Amniotic stem cell (primary cell): ENCODE results near the gene TNS3.
"Not testable (repeated sequence)": the region's sequence is repeated elsewhere in the genome, so short reads cannot be mapped to it uniquely, and the experiment has no call there.

ENCODE experiments used
- DNase-seq: peaks from one replicate; lab custom pipeline; 2025; lab: John Stamatoyannopoulos, UW

Gene TNS3

DNA sequence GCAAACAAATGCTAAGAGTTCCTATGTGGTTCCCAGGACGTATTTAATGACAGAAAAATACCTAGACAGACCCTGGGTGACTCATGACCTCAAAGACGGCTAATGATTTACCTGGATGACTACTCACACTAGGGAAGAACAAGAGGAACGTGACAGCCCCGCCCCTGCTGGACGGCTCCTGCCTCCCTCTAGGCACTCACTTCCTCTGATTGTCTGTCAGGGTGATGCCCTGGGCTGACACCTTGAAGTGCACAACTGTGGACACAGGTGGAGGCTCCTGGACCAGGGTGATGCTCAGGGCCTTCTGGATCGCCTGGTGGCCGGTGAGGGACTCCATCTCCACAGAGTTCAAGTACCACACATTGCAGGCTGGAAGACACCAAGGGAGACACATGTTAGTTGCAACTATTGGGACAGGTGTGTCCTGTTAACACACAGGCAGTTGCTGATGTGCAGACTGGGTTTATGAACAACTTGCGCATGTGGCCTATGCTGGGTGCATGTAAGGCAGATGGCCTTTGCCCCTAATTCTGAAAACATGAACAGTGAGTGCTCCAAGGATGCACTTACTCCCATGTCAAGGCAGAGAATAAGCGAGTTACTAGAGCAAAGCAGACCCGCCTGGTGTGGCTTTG is 298.3 kb downstream of the TNS3 start:
- no peak for DNase-seq

DNA sequence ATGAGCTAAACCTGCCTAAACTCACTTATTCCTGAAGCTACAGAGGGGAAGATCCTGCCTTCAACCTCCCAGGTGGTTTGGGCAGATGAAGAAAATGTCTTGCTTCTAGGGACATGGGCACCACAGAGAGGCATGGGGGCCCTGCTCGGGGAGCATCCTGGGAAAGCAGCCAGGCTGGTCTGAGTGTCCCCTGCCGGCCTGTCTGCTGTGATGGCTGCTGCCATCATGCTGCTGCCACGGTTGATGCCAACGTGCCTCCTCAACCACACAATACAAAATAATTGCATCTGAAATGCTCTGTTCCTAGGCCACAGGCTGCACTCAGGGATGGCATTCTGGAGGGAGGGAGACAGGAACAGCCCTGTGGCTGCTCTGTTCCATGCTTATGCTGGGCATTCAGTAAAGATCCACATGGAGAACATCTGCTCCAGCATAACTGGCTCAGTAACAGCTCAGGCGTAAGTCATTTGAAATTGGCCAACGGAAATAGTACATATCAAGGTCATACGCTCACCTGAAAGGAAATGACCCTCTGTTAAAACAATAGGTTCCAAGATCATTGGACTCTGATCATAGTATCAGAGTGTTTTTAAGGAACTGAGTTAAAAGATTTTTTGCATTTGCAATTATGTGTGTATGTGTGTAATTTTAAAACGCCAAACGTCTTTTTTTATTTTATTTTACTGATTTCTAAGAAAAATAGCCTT is 299.0 kb downstream of the TNS3 start:
- no peak for DNase-seq

DNA sequence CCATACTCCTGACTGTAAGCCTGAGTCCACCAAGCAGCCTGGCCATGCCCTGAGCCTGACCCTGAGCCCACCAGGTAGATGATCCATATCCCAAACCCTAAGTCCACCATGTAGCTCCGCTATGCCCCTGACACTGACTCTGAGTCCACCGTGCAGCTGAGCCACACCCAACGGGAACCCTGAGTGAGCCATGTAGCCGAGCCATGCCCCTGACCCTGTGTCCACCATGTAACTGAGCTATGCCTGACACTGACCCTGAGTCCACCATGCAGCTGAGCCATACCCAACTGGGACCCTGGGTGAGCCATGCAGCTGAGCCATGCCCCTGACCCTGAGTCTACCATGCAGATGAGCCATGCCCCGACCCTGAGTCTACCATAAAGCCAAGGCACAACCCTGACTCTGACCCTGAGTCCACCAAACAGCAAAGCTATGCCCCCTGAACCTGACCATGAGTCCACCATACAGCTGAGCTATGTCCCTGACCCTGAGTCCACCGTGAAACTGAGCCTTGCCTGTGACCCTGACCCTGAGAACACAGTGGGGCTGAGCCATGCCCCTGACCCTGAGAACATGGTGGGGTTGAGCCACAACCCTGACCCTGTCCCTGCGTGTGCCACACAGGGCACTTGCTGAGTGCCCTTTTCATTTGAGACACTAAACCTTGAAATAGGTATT is 299.8 kb downstream of the TNS3 start:
- DNase-seq: no peak

DNA sequence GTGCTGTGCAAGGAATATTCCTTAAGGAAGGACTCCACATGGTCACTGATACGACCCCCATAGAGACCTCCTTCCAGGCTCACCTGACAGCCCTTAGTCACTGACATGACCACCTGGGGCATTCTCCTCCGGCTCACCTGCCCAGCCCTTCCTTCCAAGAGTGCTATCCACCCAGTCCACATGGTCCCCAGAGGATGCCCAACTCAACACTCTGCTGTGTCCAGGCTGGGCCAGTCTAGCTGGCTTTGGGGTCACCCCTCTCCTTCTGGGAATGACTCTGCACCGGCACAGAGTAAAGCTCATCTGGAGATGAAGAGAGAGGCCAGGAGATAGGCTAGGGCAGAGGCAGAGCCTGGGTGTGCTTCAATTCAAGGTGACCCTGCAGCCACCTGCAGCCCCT is 300.8 kb downstream of the TNS3 start:
- no peak for DNase-seq

DNA sequence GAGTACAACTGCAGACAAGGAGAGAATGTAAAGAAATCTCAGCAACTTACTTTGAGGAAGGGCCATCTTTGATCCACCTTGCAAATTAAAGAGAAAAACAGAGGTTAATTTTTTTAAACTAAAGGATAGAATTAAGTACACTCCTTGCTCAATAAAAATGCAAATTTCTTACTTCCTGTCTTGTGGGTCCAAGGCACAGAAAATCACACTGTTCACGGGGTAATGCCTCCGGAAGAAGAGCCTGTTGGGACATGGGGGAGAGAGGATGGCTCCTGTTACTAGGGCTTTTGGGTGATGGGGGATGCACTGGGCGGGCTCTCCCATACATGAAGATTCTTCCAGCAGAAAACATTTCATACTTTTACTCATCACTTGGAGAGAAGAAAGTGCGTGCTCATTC is 301.8 kb downstream of the TNS3 start:
- no peak for DNase-seq

DNA sequence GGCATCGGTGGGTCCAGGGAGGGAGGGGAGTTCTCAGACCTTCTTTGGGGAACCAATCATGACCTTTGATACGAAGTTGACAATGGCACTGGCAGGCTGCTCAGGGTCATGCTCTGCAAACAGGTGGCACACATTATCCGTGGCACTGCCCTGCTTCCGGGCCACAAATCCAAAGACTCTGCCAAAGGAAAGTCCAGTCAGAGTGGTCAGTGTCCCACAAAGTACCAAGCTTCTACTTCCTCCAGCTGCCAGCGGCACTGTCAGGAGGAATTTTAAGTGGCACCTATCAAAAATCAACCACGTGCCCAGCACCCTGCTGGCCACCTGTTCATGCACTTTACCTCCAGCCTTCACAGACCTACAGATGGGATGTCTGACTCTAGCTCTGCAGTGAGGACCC is 303.9 kb downstream of the TNS3 start:
- DNase-seq: no peak

DNA sequence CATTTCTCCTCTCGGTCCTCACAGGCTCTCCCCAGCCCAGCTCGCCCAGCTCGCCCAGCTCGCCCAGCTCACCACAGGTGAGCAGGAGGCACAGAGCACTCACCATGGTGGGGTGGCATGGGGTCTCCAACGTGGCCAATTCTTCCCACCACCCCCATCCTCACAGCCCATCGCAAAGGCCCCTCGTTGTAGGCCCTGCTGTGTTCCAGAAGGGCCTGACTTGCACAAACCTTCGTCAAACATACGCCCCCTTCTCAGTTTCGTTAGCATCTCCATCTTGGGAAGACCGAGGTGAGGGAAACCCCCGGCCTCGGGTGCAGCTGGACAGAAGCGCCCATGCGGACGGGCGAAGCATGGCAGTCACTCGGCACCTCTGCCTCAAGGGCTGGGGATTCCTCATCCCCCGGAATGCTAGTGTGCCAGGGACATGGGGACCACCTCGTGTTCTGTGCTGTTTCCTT is 304.6 kb downstream of the TNS3 start:
- no peak for DNase-seq

DNA sequence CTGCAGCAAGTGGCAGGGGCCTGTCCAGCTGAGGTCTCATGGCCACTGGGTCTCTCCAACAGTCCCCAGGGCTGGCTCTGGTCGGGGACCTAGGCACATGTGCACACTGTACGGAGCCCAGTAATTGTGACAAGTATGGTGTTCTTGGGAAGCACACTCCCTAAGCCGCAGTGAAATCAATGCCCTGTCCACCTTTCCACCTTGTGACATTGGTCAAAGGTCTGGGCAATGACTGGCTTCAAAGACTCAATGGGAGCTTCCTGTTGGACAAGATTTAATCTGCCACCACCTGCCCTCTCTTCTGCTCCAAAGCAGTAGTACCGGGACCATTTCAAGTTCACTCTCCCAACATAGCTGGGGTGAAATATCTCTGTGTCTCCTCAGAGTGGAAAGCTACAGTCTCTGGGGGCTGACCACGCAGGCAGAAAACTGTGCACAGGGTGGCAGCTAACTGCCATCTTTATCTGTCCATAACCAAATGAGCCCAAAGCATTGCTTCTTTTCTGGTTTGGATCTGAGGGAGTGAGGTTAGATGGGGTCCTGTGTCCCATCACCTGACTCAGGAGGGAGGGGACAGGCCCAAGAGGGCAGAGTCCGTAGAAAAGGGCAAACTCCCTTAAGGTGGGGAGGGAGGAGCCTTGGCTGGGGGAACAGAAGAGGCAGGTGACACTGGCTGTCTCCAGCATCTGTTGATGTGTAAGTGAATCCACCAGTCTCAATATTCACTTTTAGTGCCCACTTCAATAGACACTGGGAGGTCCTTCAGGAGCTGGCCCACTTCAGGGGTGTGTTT is 307.7 kb downstream of the TNS3 start:
- DNase-seq: no peak

DNA sequence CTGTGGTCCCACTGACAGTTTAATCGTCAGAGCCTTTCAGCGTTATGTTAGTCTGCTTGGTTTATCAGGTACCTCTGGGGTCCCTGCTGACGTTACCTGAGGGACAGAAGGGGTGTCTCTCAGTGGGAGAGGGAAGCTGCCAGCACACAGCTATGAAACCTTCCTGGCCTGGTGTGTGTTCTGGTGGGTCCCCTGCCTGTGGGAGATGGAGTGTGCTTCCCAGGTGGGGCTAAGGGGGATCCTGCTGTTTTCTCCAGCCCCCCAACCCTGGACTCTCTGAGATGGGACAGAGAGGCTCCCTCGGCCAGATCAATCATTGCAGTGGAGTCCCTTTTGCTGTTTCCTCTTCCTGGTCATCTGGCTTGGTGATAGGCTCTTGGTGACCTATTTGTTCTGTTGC is 308.8 kb downstream of the TNS3 start:
- DNase-seq: no peak

DNA sequence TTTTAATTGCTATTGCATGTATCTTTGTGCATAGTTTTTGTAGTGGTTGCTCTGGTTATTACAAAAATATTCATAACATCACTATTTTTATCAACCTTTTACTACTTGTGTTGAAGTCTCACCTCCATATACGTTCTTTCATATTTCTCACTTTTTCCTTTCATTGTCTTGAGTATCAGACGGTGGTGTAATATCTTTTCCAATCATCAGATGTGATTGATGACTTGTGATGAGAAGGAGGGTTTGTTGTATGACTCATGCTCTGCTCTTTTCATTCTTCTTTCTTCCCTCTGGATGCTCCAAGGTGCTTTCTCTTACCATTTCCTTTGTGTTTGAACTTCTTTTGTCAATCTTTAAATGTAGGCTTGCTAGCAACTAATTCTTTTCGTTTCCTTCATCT is 310.2 kb downstream of the TNS3 start:
- DNase-seq: no peak

DNA sequence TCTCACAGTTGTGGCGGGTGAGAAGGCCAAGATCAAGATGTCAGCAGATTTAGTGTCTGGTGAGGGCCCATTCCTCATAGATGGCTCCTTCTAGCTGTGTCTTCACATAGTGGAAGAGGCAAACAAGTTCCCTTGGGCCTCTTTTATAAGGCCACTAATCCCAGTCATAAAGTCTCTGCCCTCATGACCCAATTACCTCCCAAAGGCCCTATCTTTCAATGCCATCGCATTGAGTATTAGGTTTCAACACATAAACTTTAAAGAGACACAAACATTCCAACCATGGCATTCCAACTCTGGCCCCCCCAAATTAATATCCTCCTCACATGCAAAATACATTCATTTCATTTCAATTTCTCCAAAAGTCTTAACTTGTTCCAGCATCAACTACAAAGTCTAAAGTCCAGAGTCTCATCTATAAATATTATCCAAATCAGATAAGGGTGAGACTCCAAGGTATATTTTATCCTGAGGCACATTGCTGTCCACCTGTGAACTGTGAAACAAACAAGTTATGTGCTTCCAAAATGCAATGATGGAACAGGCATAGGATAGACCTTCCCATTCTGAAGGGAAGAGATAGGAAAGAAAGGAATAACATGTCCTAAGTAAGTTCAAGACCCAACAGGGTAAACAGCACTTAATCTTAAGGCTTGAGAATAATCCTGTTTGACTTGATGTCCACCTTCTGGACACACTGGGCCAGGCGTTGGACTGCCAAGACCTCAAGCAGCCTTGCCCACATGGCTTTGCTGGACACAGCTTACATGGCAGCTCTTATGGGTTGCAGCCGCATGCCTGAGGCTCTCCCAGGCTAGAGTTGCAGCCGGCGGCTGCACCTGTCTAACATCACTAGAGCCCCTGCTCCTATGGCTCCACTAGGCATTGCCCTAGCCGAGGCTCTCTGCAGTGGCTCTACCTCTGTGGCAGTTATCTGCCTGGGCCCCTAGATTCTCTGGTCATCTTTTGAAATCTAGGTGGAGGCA is 312.8 kb downstream of the TNS3 start:
- DNase-seq: no peak

DNA sequence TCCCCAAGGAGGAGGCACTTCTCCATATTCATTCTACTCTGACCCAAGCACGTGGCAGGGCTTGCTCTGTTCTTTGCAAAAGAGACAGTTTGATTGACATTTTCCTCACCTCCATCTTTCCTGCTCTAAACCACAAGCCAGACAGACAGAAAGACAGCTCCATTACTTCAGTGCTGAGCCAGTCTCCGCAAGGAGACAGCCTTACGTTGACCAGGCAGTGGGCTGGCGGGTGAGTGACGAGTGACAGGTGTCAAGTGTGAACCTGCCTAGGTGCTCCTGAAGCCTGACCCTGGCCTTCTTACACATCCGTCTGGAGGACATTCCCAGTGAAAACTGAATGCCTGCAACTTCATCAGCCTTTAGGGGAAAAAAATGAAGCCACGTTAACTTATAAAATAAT is 314.6 kb downstream of the TNS3 start:
- no peak for DNase-seq

DNA sequence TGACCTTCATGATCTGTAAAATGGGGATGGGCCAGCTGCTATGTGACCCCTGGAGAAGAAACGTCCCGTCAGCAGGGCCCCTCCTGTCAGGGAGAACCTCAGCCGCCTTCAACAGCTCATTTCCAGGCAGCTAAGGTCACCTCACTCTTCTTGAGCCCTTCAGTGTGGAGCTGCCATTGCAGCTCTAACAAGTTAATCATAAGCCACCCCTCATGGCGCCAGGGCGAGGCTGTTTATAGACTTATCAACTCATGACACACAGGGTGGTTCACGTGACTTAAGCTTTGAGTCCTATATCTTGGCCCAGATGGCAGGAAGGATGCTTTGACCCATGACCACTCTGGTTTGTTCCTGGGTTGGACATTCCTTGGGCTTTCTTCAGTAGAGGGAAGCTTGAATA is 315.1 kb downstream of the TNS3 start:
- no peak for DNase-seq

DNA sequence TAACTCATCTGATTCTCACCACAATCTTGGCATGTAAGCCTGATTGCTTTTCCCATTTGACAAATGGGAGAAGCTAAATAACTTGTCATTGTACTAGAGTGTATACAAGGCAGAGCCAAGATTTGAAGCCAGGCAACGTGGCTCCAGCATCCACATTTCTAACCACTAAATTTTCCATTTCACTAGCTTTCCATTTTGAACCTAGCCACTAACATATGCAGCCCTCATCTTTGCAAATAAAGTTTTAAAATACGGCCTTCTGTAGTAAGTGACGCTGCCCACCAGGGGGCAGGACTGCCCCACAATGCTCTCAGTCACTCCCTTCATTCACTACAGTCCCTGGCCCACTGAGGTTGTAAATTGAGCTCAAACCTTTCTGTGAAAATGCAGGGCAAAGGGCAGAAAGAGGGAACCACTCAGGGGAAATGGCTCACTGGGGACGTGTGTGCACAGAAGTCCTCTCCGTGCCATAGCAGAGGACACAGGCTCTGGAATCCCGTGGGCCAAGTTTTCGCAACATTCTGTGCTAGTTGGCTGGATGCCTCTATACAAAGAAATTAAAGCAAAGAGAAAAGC is 315.7 kb downstream of the TNS3 start:
- DNase-seq: peak; percentile 4

DNA sequence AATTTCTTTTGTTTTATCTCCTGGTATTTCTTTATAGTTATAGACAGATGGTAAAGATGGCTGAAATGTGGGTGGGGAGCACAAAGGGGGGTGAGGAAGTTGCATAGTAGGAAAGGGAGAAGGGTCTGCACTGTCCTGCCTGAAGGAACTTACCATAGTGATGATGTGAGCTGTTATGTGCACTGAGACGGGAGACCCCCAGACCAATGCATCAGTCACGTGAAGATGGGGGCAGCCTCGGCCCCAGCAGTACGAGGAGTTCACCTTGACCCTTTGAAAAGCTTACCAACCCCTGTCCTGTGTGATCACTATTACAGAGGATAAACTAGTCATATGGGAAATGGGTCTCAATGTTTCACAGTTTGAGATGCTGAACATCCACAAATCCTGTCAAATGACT is 316.3 kb downstream of the TNS3 start:
- DNase-seq: no peak

DNA sequence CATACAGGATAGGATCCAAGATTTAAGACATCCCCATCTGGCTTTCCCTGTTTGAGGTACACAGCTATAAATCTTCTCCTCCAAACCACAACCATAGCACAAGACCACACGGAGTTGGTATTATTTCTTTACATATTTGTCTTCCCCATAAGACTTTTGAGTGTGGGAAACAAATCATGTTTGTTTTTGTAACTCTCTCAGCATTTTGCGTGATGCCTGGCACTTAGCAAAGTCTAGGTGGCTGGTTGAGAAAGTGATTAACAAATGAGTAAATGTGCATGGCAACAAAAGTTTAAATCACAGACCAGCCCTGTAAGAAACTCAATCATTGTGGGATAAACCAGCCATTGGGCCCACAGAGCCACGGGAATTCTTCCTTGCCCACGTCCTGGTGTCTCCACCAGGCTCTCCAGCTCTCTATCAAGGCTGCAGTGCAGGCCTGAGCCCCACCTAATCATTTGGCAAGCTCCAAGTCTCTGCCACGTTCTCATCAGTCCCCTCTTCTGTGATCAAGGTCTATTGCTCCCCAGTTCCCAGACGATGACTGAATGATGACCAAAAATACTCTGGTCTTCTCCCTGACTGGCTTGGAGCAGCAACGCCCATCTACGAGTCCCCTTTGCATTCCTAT is 317.8 kb downstream of the TNS3 start:
- no peak for DNase-seq

DNA sequence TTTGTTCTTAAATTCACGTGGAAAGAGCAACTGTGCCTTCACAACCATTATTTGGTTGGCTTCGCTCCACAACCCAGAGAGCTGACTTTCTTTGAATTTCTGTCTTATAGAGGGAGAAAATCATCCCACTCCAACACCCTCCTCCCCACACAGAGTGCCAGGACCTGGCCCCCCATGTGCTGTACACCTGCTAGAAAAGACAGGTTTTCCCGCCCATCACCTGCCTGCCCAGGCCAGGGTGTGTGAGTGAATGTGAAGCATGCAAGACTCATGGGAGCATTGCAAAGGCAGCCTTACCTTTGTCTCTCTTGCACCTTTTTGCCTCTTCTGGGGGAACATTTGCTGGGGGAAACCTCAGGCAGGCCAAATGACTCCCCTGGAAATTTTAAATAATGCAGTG is 319.0 kb downstream of the TNS3 start:
- DNase-seq: no peak

DNA sequence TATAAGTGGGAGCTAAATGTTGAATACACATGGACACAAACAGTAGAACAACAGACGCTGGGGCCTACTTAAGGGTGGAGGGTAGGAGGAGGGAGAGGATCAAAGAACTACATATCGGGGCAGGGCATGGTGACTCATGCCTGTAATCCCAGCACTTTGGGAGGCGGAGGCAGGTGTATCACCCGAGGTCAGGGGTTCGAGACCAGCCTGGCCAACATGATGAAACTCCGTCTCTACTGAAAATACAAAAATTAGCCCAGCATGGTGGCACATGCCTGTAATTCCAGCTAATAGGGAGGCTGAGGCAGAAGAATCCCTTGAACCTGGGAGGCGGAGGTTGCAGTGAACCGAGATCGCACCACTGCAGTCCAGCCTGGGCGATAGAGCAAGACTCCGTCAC is 319.8 kb downstream of the TNS3 start:
- DNase-seq: not testable (repeated sequence)

DNA sequence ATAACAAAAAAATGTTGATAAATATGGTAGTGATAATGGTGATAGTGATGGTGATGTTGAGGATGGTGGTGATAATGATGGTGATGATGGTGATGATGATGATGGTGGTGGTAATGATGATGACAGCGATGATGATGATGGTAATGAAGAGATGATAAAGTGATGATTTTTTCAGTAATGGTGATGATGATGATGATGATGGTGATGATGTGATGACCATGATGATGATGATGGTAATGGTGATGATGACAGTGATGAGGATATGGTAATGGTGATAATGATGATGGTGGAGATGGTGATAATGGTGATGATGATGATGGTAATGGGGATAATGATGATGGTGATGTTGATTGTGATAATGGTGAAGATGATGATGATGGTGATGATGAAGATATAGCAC is 321.6 kb downstream of the TNS3 start:
- no peak for DNase-seq

DNA sequence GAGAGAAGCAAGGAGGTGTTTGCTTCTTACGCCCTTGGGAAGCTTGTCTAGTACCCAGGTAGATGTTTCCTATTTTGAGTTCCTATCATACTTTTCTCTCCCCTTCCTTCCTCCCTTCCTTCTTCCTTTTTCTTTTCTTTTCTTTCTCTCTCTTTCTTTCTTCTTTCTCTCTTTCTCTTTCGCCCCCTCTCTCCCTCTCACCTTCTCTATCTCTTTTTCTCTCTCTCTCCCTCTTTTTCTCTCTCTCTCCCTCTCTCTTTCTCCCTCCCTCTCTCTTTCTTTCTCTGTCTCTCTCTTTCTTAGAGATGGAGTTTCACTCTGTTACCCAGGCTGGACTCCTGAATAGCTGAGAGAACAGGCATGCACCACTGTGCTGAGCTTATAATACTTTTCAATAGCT is 322.2 kb downstream of the TNS3 start:
- no peak for DNase-seq

DNA sequence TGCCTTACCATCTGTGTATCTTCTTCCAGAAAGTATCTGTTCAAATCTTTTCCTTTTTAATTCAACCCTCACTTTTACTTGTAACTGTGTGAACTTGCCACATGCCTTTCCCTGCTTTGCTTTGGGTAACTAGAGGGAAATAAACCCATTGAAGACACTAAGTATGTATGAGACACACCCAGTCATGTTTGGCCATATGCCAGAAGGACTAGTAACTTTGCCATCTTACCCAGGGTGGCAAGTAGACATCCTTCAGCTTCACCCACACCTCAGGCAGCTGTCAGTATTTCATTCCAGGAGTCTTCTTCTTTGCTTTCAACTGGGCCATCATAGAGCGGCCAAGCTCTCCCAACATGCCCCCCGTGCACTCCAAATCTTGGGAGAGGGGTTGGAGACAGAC is 323.1 kb downstream of the TNS3 start:
- DNase-seq: no peak
